IMR-90 (cell line): ENCODE results near the gene MDFI. TPM values are rescaled to one million over a fixed set of nuclear protein-coding genes. Genes with fewer than 3 reads are reported as not detected.

ENCODE experiments used
- BHLHE40 ChIP-seq: fragments of 150-350 bp; IDR thresholded peaks from 2 replicates; pipeline ENCODE4 v1.6.1; 2016; ENCODE audit warnings: mild to moderate bottlenecking, low read depth, low read length
- CEBPB ChIP-seq: IDR thresholded peaks from 2 replicates; pipeline ENCODE4 v1.6.1; 2012; ENCODE audit warnings: low read depth, low read length, improper control_type of control experiment
- ELK1 ChIP-seq: fragments of 150-350 bp; IDR thresholded peaks from 2 replicates; pipeline ENCODE4 v1.6.1; 2016; ENCODE audit warnings: low read depth, mild to moderate bottlenecking, low read length, moderate library complexity, borderline replicate concordance
- MAFK ChIP-seq: IDR thresholded peaks from 2 replicates; pipeline ENCODE4 v1.6.1; 2012; ENCODE audit warnings: low read depth, low read length, improper control_type of control experiment
- NFE2L2 ChIP-seq: fragments of 150-350 bp; IDR thresholded peaks from 2 replicates; pipeline ENCODE4 v1.6.1; 2016; ENCODE audit warnings: low read depth, mild to moderate bottlenecking, low read length
- POLR2A ChIP-seq: IDR thresholded peaks from 2 replicates; pipeline ENCODE4 v1.6.1; 2012; ENCODE audit warnings: mild to moderate bottlenecking, low read depth, low read length
- polyA plus RNA-seq, 3 experiments: library from polyadenylated mRNA; depleted of rRNA; stranded (reverse); fragments of >200 nt; gene quantifications; 2 replicates each; pipeline ENCODE4 v1.2.3, GENCODE V29; 2012; ENCODE audit warnings: low replicate concordance in 1 of 3
- total RNA-seq: library from RNA; depleted of rRNA; stranded (reverse); fragments of >200 nt; gene quantifications from 2 replicates; pipeline ENCODE4 v1.2.3, GENCODE V29; 2012

MDFI gene
- total and polyA plus RNA-seq, 2 of the 4 experiments (the other 2 are of a cell fraction), result 0.18 to 0.29 TPM

GRCh38 chr6:41702089-41702745, 63.9 kb downstream of the MDFI start (continued):
- TF ChIP-seq ELK1 (no peak), MAFK (no peak), CEBPB (no peak), POLR2A (no peak), NFE2L2 (no peak), BHLHE40 (no peak)
